GM19099 (cell line): ENCODE data around the gene MYOF.

Experiments used
- POLR2A ChIP-seq: IDR thresholded peaks from 3 replicates; pipeline ENCODE4 v1.6.1; 2011; ENCODE audit warnings: low read depth; ENCODE audit not compliant: insufficient read length; ENCODE audit errors: extremely low read depth

The MYOF gene

DNA sequence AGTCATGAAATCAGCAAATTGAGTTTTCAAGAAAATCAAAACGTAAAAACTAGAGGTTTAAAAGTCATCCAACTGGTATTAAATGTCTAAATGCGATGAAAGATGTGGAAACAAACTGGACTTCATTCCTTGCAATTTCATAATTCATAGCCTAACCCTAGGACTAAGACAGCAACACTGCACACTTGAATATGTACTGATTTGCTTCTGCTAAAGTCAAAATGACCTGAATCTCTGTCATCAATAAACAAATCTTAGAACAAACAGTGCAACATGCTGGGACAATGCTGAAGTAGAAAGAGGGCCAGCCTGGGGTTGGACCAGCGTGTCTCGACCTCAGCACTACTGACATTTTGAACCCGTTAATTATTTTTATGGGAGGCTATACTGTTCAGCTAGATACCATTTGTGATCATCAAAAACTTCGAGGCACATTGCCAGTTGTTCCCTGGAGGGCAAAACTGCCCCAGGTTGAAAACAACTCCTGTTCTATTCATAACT lies 47.1 kb downstream of the MYOF start:
- TF ChIP-seq POLR2A, result no peak

DNA sequence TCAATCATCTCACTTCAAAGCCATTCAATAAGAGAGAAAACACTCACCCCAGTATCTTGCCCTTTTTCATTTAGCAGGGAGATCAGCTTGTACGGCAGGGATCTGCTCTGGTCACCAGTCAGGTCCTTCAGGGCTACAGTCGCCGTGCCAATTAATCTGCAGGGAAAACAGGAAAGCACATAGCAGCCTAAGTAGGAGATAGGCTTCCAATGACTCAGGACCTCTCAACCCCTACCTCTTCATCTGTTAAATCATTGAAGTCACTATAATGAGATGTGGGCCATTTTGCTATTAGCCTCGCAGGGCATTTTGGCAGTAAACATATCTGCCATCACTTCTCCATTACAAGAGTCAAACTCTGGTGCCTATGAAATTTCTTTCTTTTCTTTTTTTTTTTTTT lies 50.8 kb downstream of the MYOF start:
- TF ChIP-seq POLR2A, result no peak

DNA sequence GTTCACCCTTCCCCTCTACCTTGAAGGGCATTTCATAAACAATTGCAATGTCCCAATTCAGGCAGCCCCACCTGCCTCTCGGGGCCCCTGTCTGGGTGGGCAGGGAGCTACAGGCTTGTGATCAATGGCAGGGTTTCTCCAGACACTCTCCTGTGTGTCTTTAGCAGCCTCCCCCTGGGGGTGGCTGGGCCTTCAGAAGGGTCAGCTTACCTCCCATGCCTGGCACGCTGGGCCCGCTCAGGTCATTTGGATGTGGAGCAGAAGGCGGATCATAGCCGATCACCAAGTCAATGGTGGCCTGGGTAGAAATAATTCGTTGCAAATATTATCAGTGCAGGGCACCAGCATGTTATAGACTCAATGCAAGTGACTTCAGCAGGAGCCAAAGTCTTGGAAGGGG lies 56.3 kb downstream of the MYOF start:
- TF ChIP-seq POLR2A, result no peak

DNA sequence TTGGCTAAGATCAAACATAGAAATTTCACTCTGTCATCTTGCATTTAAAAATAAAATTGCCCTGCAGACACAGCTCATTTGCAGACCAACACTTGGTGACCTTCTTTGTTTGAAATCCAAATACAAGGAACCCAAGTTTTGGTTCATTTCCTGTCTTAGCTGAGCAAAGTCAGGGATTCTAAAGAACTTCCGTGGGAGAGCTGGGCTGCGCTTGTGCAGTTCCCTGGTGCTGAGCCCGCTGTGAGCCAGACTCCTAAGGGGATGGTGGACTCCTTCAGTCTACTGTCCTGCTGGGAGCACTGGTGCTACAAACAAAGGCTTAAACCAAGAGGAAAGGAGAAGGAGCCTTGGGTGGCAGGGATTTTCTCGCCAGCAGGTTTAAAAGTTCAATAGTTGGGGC lies 60.0 kb downstream of the MYOF start:
- no peak for TF ChIP-seq POLR2A

DNA sequence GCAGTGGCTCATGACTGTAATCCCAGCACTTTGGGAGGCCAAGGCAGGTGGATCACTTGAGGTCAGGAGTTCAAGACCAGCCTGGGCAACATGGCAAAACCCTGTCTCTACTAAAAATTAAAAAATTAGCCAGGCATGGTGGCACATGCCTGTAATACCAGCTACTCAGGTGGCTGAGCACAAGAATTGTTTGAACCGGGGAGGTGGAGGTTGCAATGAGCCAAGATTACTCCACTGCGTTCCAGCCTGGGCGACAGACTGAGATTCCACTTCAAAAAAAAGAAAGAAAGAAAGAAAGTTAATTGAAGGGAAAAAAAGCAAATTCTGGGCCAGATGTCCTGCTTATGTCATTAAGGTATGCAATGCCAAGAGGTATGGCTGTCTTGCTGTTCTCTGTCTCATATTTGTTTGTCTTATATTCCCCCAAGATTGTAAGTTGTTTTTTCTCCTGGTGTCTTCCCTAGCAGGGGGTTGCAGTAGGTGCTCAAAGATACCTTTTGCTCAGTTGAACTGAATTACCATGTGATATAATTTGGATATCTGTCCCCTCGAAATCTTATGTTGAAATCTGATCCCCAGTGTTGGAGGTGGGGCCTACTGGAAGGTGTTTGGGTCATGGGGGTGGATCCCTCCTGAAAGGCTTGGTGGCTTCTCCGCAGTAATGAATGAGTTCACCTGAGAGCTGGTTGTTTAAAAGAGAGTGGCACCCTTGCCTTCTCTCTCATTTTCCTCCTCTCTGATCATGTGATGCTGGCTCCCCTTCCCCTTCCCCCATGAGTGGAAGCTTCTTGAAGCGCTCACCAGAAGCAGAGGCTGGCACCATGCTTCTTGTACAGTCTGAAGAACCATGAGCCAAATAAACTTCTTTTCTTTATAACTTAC lies 60.9 kb downstream of the MYOF start:
- no peak for TF ChIP-seq POLR2A

DNA sequence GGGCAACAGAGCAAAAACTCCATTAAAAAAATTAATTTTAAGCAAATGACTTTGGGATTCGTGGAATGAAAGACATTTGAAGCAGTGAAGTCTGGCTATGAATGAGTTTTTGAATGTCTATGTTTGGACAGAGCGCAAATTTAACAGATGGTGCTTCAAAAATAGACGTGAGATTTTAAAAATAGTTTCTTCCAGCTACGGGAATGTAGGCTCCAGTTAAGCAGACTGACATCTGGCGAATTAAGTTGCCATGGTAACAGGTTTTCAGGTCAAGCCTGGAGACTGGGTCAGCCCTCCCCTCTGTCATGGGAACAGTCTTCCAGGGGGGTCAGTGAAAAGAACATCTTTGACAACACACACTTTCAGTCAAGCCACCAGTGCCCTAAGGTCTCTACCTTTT lies 62.0 kb downstream of the MYOF start:
- TF ChIP-seq POLR2A, result no peak

DNA sequence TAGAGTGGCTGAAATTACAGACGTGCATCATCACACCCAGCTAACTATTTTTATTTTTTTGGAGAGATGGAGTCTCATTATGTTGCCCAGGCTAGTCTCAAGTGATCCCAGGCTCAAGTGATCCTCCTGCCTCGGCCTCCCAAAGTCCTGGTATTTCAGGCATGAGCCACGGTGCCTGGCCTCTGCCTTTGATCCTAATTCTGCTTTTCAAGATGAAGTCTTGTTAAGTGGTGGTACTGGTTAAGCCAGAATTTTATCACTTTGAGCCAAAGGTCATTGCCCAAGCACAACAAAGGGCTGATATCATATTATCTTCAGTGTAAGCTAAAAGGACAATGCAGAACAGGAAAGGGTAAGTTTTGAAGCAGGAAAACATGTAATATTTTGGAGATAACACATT lies 64.2 kb downstream of the MYOF start:
- no peak for TF ChIP-seq POLR2A

DNA sequence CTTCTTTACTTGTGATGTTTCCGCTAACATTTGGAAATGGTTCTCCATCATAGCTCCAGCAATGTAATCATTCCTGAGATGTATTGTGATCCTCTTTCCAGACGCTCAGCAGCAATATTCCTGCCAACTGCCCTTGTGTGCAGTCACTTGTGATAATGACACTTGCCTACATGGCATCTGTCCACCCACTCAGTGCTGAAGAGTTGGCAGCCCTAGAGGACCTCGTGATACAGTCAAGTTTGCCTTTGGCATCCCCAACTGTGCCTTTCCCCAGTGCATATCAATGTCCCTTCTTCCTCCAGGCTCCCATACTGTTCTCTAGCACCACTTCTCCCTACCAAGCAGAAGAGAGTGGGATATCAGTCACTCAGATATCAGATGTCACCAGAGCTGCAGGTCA lies 64.9 kb downstream of the MYOF start:
- no peak for TF ChIP-seq POLR2A

DNA sequence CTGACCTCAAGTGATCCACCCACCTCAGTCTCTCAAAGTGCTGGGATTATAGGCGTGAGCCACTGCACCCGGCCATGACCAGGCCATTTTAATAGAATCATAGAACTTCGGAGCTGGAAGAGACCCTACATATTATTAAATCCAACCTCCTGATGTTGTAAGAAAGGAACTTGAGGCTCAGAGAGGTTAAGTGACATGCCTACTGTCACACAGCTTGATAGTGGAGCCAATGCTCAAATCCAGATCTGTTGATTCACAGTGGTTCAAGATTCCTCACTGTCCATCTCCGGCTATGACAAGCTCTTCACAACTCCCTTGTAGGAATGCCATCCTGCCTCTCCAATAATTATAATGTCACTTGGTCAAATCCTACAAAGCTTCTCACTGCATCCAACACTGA lies 65.3 kb downstream of the MYOF start:
- no peak for TF ChIP-seq POLR2A

DNA sequence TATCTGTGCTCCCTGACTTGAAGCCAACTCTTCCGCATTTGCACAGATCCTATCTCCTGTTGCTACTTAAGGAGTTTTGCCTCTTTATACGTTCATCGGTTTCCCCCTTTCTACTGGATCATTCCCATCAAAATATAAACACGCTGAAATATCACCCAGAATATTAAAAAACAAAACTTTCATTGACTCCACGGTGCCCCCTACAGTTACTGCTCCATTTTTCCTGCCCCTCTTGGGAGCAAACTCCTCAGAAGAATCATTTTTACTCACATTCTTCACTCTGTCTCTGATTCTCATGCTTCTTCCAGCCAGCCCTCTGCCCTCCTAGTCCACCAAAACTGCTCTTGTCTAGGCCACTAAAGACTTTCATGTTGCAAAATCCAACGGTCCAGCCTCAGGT lies 66.4 kb downstream of the MYOF start:
- TF ChIP-seq POLR2A, result no peak

DNA sequence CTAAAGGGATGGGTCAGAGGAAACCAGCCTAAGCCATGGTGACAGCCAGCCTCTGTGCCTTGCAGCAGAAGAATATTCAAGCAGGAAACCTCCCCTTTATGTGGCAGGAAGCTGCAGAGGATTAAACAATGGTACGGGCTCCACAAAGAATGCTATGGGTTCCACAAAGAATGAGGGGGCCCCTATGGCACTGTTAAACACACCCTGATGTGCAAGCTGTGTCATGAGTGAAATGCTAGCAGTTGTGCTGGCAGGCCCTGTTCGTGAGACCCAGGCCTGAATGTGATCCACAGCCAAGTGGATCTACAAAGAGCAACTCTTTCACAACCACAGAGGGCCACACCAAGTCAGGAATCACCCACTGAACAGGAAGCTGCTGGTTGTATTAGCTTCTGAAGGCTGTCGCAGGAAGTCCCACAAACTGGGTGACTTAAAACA lies 68.9 kb downstream of the MYOF start:
- TF ChIP-seq POLR2A, result no peak

DNA sequence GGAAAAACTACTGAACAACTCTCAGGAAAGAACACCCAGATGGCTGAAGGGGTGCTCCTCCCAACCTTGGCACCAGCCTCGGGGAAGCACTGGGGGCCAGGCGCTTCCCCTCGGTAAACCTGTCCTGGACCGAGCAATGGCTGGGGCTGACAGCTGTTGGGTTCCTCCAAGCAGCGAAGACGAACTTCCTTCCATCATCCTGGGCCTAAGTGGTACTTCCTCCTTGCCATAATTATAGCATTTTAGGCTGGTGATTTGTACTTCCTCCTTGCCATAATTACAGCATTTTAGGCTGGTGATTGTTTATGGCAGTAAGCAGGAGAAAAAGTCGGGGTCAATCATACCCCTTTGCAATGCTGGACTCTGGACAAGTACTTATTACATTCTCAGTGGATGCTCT lies 69.3 kb downstream of the MYOF start:
- no peak for TF ChIP-seq POLR2A

DNA sequence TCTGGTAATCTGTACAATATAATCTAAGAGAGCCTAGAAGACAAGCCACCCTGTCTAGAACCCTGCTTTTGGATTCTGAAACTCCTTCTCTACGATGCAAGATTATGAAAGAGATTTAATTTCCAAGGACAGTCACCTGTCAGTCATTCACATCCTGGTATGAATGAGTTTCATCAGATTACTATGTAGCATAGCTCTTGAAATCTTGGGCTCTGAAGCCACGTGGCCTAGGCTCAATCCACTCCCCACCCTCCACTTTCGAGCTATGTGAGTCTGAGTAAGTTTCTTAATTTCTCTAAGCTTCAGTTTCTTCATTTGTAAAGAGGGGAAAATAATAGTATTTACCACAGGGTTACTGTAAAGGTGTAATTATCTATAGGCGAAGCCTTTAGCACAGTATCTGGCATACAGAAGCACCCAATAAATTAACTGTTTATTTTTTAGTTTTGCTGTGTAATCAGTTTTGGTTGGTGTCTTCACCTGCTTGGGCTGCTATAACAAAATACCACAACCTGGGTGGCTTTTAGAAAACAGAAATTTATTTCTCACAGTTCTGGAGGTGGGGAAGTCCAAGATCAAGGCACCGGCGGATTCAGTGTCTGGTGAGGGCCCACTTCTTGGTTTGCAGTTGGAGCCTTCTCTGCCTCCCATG lies 71.3 kb downstream of the MYOF start:
- no peak for TF ChIP-seq POLR2A

DNA sequence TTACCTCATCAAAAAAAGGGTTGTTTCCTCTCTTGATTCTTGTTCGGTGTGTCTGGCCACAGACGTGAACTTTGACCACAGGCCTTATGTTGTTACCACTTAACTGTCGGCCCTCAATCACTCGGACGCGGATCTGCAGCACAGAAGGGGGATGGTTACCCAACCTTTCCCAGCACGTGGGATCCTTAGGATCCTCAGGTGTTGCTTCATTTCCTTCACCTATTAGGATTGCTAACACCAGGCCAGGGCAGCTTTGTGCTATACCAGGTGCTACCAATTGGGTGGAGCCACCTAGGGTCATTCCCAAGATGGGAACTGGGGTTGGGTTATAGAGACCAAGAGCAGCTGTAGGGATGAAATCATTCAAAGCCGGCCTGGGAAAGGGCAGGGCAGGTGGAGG lies 73.4 kb downstream of the MYOF start:
- TF ChIP-seq POLR2A, result no peak

DNA sequence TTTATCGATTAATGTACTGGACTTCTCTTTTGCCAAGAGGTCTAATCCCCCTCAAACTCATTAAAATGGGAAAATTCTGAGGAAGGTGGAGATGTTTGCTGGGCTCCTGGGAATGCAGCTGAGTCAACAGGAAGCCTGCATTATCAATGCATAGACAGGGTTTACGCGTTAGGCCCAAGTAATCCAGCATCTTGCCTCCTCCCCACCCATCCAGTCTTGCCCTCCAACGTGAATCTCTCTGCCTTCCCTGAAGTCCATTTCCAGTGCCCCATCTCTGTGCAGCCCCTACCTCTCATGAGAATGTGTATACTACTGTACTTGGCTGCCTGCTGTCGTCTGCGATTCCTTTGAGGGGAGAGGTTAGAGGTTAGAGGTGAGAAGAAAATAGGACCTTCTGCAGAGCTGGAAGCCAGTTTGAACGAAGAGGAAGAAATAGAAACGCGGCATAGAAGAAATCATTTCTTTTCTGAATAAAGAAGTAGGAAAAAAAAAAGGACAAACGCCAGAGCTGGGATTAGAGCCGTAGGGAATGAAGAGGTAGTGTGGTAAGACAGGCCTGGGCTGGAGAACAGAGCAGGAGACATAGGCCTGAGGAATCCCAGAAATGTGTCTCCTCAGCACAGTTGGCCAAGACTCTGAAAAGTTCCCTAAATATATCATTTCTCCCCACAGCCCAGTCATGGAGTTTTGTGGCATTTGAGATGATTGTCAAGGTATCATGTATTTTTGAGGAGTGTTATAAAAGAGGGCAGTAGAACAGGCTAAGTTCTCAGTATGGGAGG lies 75.6 kb downstream of the MYOF start:
- TF ChIP-seq POLR2A, result no peak

DNA sequence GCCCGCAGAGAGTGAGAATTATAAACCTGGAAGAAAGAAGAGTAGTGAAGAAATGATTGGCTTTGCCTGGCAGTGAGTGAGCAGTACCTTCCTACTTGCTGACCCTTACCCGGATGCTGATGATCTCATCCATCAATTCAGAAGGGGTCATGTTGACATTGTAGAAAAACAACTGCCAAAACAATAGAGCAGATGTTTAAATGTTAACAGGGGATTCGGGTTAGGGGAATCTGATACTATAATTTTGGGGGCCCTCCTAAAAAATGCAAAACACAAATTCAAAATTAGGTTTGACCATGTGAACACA lies 78.1 kb downstream of the MYOF start:
- TF ChIP-seq POLR2A, result no peak
